NK-92 treated with Interleukin-12 subunit alpha and Interleukin-12 subunit beta, amount 100 ng/mL, for 24 hours (cell line): ENCODE results near the gene SLC7A7.
"Not testable (repeated sequence)": the region's sequence is repeated elsewhere in the genome, so short reads cannot be mapped to it uniquely, and the experiment has no call there.

Experiments
- DNase-seq: peaks from one replicate; lab custom pipeline; 2025; lab: John Stamatoyannopoulos, UW

The SLC7A7 gene

GRCh38 chr14:22748631-22749068 is 66.6 kb downstream of the SLC7A7 start:
- no peak for DNase-seq

- DNase-seq = no peak
Observed at GRCh38 chr14:22748206-22748605, 67.0 kb downstream of the SLC7A7 start.

GRCh38 chr14:22747769-22748168 is 67.5 kb downstream of the SLC7A7 start:
- no peak for DNase-seq

GRCh38 chr14:22740020-22740419 is 75.2 kb downstream of the SLC7A7 start:
- DNase-seq = no peak

GRCh38 chr14:22739423-22739822 is 75.8 kb downstream of the SLC7A7 start:
- no peak for DNase-seq

GRCh38 chr14:22737052-22737451 is 78.2 kb downstream of the SLC7A7 start:
- no peak for DNase-seq

GRCh38 chr14:22736384-22736783 is 78.9 kb downstream of the SLC7A7 start:
- not testable (repeated sequence) for DNase-seq

- DNase-seq = no peak
Observed at GRCh38 chr14:22735096-22735495, 80.1 kb downstream of the SLC7A7 start.

- no peak for DNase-seq
Observed at GRCh38 chr14:22733829-22734228, 81.4 kb downstream of the SLC7A7 start.

- not testable (repeated sequence) for DNase-seq
Observed at GRCh38 chr14:22732062-22732461, 83.2 kb downstream of the SLC7A7 start.

- DNase-seq = no peak
Observed at GRCh38 chr14:22726012-22726411, 89.2 kb downstream of the SLC7A7 start.

- not testable (repeated sequence) for DNase-seq
Observed at GRCh38 chr14:22725374-22725773, 89.9 kb downstream of the SLC7A7 start.

GRCh38 chr14:22724847-22725246 is 90.4 kb downstream of the SLC7A7 start:
- not testable (repeated sequence) for DNase-seq

GRCh38 chr14:22723815-22724214 is 91.4 kb downstream of the SLC7A7 start:
- DNase-seq = no peak
